HG03565 (cell line): Measurements from ENCODE around the gene KAZN.

Experiments used
- ATAC-seq: cut with Tn5 transposase; IDR thresholded peaks from one replicate; pipeline ENCODE4 v1.9.1; 2021; ENCODE audit warnings: mild to moderate bottlenecking, moderate library complexity; ENCODE audit not compliant: unreplicated experiment

KAZN gene

GRCh38 chr1:14784790-14785773 lies 186.6 kb downstream of the KAZN start:
- ATAC-seq = no peak

- no peak for ATAC-seq
Measured at GRCh38 chr1:14786109-14786675, 187.7 kb downstream of the KAZN start.

GRCh38 chr1:14786681-14787080 lies 188.2 kb downstream of the KAZN start:
- ATAC-seq = no peak

GRCh38 chr1:14787604-14788003 lies 189.1 kb downstream of the KAZN start:
- no peak for ATAC-seq

GRCh38 chr1:14788080-14788479 lies 189.6 kb downstream of the KAZN start:
- no peak for ATAC-seq

- no peak for ATAC-seq
Measured at GRCh38 chr1:14790982-14791381, 192.5 kb downstream of the KAZN start.

- ATAC-seq = no peak
Measured at GRCh38 chr1:14791654-14792053, 193.2 kb downstream of the KAZN start.

GRCh38 chr1:14794136-14794768 lies 195.8 kb downstream of the KAZN start:
- ATAC-seq = no peak

- ATAC-seq = no peak
Measured at GRCh38 chr1:14794906-14795305, 196.4 kb downstream of the KAZN start.

GRCh38 chr1:14795589-14795988 lies 197.1 kb downstream of the KAZN start:
- ATAC-seq = no peak

GRCh38 chr1:14800014-14800413 lies 201.5 kb downstream of the KAZN start:
- ATAC-seq = no peak

GRCh38 chr1:14800500-14801076 lies 202.1 kb downstream of the KAZN start:
- ATAC-seq = no peak

GRCh38 chr1:14803002-14803789 lies 204.7 kb downstream of the KAZN start:
- ATAC-seq = no peak

- ATAC-seq = no peak
Measured at GRCh38 chr1:14804626-14805025, 206.1 kb downstream of the KAZN start.

GRCh38 chr1:14806772-14807171 lies 208.3 kb downstream of the KAZN start:
- ATAC-seq = no peak

- ATAC-seq = no peak
Measured at GRCh38 chr1:14808768-14809167, 210.3 kb downstream of the KAZN start.

- no peak for ATAC-seq
Measured at GRCh38 chr1:14809191-14809981, 210.9 kb downstream of the KAZN start.

- no peak for ATAC-seq
Measured at GRCh38 chr1:14810595-14811361, 212.3 kb downstream of the KAZN start.

- ATAC-seq = no peak
Measured at GRCh38 chr1:14811573-14811972, 213.1 kb downstream of the KAZN start.
